MM.1S (cell line): ENCODE data around the gene GAREM2.

Experiments used
- DNase-seq: peaks from one replicate; pipeline ENCODE4 v3.0.0-alpha.2; 2015
- H2AFZ ChIP-seq: fragments of 300-600 bp; sonication (generic); 2 replicates; pipeline ENCODE4 v1.6.0; 2016; ENCODE audit warnings: antibody characterized with exemption, low read length
- H3F3A ChIP-seq: fragments of 300-600 bp; sonication (generic); 2 replicates; pipeline ENCODE4 v1.6.1; 2016; ENCODE audit warnings: mild to moderate bottlenecking, antibody characterized with exemption, low read length, moderate library complexity, mixed read lengths; ENCODE audit not compliant: insufficient read depth
- H3K27ac ChIP-seq: fragments of 300-600 bp; sonication (generic); 2 replicates; pipeline ENCODE4 v1.5.1; 2016; ENCODE audit warnings: mild to moderate bottlenecking, low read length
- H3K27me3 ChIP-seq: fragments of 300-600 bp; sonication (generic); replicated peaks from 2 replicates; pipeline ENCODE4 v1.6.0; 2016; ENCODE audit warnings: low read length; ENCODE audit not compliant: insufficient read depth
- H3K36me3 ChIP-seq: fragments of 300-600 bp; sonication (generic); replicated peaks from 2 replicates; pipeline ENCODE4 v1.6.1; 2016; ENCODE audit warnings: mild to moderate bottlenecking, low read length, mixed read lengths; ENCODE audit not compliant: insufficient read depth
- H3K4me1 ChIP-seq: fragments of 300-600 bp; sonication (generic); 2 replicates; pipeline ENCODE4 v1.6.1; 2016; ENCODE audit warnings: low read length, mixed read lengths
- H3K4me2 ChIP-seq: fragments of 300-600 bp; sonication (generic); 2 replicates; pipeline ENCODE4 v1.6.0; 2016; ENCODE audit warnings: low read depth, low read length
- H3K4me3 ChIP-seq: fragments of 300-600 bp; sonication (generic); 2 replicates; pipeline ENCODE4 v1.5.1; 2016; ENCODE audit warnings: low read length, mixed read lengths
- H3K79me2 ChIP-seq: fragments of 300-600 bp; sonication (generic); 2 replicates; pipeline ENCODE4 v1.6.1; 2016; ENCODE audit warnings: mixed run types, low read length, mixed read lengths
- H3K9ac ChIP-seq: fragments of 300-600 bp; sonication (generic); 2 replicates; pipeline ENCODE4 v1.6.1; 2016; ENCODE audit warnings: low read length, mixed read lengths
- H3K9me2 ChIP-seq: fragments of 300-600 bp; sonication (generic); replicated peaks from 2 replicates; pipeline ENCODE4 v1.6.1; 2016; ENCODE audit warnings: mild to moderate bottlenecking, low read length, mixed read lengths; ENCODE audit not compliant: insufficient read depth
- H3K9me3 ChIP-seq: fragments of 300-600 bp; sonication (generic); replicated peaks from 2 replicates; pipeline ENCODE4 v1.6.1; 2016; ENCODE audit warnings: mild to moderate bottlenecking, low read length, mixed read lengths; ENCODE audit not compliant: insufficient read depth
- H4K20me1 ChIP-seq: fragments of 300-600 bp; sonication (generic); 2 replicates; pipeline ENCODE4 v1.6.1; 2016; ENCODE audit warnings: mild to moderate bottlenecking, low read length, moderate library complexity, mixed read lengths; ENCODE audit not compliant: insufficient read depth
- CTCF ChIP-seq: fragments of 300-600 bp; sonication (generic); IDR thresholded peaks from 2 replicates; pipeline ENCODE4 v1.5.1; 2016; ENCODE audit warnings: antibody characterized with exemption, low read length, mixed read lengths
- EZH2 ChIP-seq: fragments of 300-600 bp; sonication (generic); optimal IDR thresholded peaks from 2 replicates; pipeline ENCODE3; 2017; ENCODE audit warnings: low read depth, mild to moderate bottlenecking, antibody characterized with exemption, low read length, mixed read lengths
- EZH2phosphoT487 ChIP-seq: fragments of 300-600 bp; sonication (generic); IDR thresholded peaks from 2 replicates; pipeline ENCODE4 v1.6.1; 2018; ENCODE audit warnings: antibody characterized with exemption, low read length

Gene GAREM2

GRCh38 chr2:26190369-26190768 is 17.5 kb downstream of the GAREM2 start:
- H3K9me3 ChIP-seq, result no peaks in the 10 kb centered on the region
- TF ChIP-seq EZH2 (no peak), EZH2phosphoT487 (no peak), CTCF (no peak)
- peaks cover 6% of the 10 kb centered on the region for H3K27me3 ChIP-seq
- no peaks in the 10 kb centered on the region for H3K36me3 ChIP-seq
- no peak overlapping the region for H3K9ac ChIP-seq
- no peaks in the 10 kb centered on the region for H3K4me1 ChIP-seq
- H3K9me2 ChIP-seq, result no peaks in the 10 kb centered on the region
- no peak overlapping the region for H3K4me3 ChIP-seq
- no peak overlapping the region for H2AFZ ChIP-seq
- H3K4me2 ChIP-seq, result no peak overlapping the region
- no peaks in the 10 kb centered on the region for H3K79me2 ChIP-seq
- H3K27ac ChIP-seq, result no peak overlapping the region
- no peaks in the 10 kb centered on the region for H3F3A ChIP-seq
- DNase-seq, result no peak
- no peaks in the 10 kb centered on the region for H4K20me1 ChIP-seq

GRCh38 chr2:26191316-26192159 is 18.6 kb downstream of the GAREM2 start:
- Histone ChIP-seq H4K20me1 (no peaks in the 10 kb centered on the region), H3F3A (no peaks in the 10 kb centered on the region)
- no peak for TF ChIP-seq EZH2phosphoT487
- no peak for TF ChIP-seq CTCF
- no peak for TF ChIP-seq EZH2

GRCh38 chr2:26193578-26194231 is 20.8 kb downstream of the GAREM2 start:
- peaks cover 6% of the 10 kb centered on the region; the same call in 1 of the 2 replicates for H3K36me3 ChIP-seq
- H4K20me1 ChIP-seq, result no peaks in the 10 kb centered on the region
- H3K27me3 ChIP-seq, result no peaks in the 10 kb centered on the region

More at GRCh38 chr2:26191316-26192159, 18.6 kb downstream of the GAREM2 start:
- H3K9me3 ChIP-seq, result no peaks in the 10 kb centered on the region
- H3K4me3 ChIP-seq, result no peak overlapping the region
- no peak overlapping the region for H3K9ac ChIP-seq
- no peaks in the 10 kb centered on the region for H3K4me1 ChIP-seq
- no peak for DNase-seq
- no peaks in the 10 kb centered on the region for H3K36me3 ChIP-seq
- H3K27me3 ChIP-seq, result no peaks in the 10 kb centered on the region
- no peaks in the 10 kb centered on the region for H3K79me2 ChIP-seq
- H3K4me2 ChIP-seq, result no peak overlapping the region
- no peak overlapping the region for H2AFZ ChIP-seq
- no peak overlapping the region for H3K27ac ChIP-seq
- H3K9me2 ChIP-seq, result no peaks in the 10 kb centered on the region

More at GRCh38 chr2:26193578-26194231, 20.8 kb downstream of the GAREM2 start:
- no peak for DNase-seq
- Histone ChIP-seq H3K9me3 (no peaks in the 10 kb centered on the region), H2AFZ (no peak overlapping the region), H3K79me2 (no peaks in the 10 kb centered on the region), H3K9ac (no peak overlapping the region), H3K27ac (no peak overlapping the region), H3K4me3 (no peak overlapping the region), H3F3A (no peaks in the 10 kb centered on the region), H3K9me2 (no peaks in the 10 kb centered on the region), H3K4me1 (0 out of 2 replicates have a peak, but pooled peaks cover 6% of the 10 kb centered on the region), H3K4me2 (no peak overlapping the region)
- no peak for TF ChIP-seq CTCF
- no peak for TF ChIP-seq EZH2phosphoT487
- TF ChIP-seq EZH2, result no peak
